GM21360 (cell line): ENCODE data around the gene CLEC10A.
A peak's percentile ranks its signal among the peaks of the same experiment; 100 is the strongest.

Experiments used
- ATAC-seq: cut with Tn5 transposase; IDR thresholded peaks from one replicate; pipeline ENCODE4 v1.9.1; 2021; ENCODE audit warnings: mild to moderate bottlenecking, moderate library complexity; ENCODE audit not compliant: unreplicated experiment

CLEC10A gene

DNA sequence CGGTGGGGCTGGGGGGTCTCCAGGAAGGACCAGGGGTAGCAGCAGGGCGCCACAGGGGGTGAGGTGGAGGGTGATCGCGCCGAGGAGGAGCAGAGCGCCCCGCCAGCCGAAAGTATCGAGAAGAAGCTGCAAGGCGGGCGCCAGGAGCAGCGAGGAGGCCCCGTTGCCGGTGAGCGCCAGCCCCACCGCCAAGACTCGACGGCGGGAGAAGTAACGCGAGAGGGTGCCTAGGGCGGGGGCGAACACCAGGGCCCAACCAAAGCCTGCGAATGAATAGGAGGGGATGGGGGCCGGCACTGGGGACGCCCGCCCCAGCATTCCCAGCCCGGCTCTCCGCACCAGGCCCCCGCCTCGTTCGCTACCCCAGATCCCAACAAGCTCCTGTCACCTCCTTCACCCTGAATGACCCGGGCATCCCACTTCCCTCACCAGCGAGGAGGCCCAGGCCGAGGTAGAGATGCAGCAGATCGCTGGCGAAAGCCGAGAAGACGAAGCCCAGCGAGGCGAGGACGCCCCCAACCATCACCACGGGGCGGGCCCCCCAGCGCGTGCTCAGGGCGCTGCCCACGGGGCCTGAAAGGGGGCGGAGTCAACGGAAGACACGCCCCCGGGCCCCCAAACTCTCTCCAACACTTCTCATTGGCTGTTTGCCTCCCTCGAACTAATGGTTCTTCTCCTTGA, 37.4 kb downstream of the CLEC10A start:
- ATAC-seq = no peak

DNA sequence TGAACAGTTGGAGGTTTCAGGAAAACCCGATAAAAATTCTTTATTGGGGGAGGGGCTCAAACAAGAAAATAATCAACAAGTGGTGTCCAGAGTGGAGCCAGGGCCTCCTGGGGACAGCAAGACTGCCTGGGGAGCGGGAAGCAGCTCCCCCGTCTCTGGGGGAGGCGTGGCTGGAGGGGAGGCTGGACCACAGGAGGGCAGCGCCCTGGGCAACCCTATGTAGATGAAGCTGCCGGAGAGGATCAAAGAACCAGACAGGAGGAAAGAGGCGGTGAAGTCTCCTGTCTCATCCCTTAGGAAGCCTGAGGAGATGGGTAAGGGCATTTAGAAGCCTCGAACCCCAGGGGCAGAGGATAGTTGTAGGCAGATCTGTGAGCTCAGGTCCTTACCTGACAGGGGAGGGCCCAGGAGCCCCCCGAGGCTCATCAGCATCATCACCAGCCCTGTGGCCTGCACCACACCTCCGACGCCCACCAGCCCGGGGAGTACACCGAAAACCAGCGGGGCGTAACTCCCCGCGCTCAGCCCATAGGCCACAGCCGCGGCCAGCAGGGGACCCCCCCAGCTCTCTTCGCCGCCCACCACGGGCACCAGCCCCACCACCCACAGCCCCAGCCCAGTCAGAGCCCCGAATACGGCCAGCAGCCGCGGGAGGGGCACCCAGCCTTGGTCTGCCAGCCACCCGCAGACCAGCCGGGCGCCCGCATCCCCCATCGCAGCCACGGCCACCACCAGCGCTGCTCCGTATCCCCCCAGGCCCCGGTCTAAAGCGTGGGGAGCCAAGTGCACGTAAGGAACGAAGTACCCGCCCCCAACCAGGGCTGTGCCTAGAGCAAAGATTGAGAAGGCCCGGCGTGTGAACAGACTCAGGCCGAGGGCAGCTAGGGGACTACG, 38.2 kb downstream of the CLEC10A start:
- ATAC-seq = no peak

DNA sequence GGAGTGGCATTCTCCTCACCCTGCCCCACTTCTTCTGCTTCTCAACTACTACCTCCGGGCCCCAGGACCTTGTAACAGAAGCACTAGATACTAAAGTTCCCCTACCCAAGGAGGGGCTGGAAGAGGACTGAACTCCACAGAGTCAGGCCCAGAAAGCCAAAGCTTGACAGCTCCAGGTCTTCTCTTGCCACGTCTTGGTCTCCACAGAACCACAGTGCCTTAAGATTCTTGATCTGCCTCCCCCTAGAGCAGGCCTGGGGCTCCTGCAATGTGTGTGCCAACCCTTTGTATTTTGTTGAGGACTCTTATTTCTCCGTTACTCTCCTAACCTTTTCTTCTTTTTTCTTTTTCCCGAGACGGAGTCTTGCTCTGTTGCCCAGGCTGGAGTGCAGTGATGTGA, 40.2 kb downstream of the CLEC10A start:
- no peak for ATAC-seq

DNA sequence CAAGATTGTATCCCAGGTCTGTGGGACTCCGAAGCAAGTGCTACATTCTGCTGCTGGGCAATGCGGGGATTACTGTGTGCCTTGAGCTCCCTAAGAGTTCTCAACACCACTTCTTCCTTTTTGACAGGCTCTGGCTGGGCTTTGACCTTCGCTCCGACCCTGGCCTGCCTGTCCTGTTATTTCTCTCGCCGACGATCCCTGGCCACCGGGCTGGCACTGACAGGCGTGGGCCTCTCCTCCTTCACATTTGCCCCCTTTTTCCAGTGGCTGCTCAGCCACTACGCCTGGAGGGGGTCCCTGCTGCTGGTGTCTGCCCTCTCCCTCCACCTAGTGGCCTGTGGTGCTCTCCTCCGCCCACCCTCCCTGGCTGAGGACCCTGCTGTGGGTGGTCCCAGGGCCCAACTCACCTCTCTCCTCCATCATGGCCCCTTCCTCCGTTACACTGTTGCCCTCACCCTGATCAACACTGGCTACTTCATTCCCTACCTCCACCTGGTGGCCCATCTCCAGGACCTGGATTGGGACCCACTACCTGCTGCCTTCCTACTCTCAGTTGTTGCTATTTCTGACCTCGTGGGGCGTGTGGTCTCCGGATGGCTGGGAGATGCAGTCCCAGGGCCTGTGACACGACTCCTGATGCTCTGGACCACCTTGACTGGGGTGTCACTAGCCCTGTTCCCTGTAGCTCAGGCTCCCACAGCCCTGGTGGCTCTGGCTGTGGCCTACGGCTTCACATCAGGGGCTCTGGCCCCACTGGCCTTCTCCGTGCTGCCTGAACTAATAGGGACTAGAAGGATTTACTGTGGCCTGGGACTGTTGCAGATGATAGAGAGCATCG, 41.8 kb downstream of the CLEC10A start:
- ATAC-seq = no peak

DNA sequence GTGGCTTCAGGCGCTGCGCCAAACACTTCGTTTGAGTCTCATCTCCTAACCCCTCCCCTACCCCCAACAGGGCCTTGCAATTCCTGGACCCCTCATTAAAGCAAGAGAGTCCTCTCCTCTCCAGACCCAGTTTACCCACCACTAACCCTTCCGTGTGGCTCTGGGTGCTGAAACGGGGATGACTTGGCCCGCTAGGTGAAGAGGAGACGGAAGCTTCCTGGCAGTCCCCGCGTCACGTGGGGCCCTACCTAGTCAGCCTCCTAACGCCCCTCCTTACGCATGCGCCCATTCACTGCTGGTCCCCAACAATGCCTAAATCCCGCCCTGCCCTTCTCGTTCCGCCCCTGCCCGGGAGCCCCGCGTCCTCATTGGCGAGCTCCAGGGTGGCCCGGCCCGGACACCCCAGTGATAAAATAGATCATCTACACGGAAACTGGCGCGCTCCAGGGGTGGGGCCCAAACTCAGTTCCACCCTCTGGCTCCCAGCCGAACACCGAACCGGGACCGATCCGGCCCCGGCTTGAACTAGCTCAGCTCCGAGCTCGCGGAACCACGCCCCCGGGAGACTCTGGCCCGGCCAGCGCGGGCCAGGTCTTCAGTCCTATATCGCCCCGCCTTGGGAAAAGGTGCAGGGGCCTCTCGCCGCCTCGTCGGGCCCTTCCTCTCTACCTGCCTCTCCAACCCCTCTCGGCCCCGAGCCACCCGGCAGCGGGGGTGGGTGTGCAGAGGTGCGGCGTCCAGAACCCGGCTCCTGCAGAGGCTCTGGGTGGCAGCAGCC, 44.3 kb downstream of the CLEC10A start, which contains the start of gene SLC16A13:
TSS of gene SLC16A13 (plus strand) at position 425 of the 778 bp plus-strand sequence. CDS start 368 bp downstream, outside the sequence.
- ATAC-seq = peak; percentile 75

DNA sequence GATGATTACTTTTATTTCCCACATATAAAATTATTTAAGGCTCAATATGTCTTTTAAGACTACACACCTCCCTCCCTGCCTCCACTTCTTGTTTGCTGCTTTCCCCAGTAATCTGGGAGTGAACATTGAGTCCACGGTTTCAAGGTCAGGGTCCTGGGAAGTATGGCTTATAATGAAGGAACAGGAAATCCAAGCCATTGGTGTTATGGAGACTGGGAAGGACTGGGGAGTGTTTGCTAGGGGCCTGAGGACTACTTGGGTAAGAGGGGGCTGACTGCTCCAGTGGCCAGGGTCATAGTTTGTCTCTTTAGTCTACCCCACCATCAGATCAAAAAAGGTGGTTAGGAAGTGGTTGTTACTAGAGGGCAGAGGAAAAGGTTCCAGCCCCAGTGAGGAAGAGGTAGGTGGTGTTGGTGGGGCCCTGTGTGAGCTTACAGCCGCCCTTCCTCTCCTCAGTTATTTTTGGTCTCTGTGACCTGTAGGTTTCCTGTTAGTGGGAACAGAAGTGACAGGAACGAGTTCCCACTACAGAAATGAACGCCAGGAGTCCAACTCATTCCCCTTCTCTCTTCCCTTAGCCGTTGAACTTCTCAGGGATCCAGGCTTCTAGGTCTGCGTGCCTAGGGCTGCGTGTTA, 45.0 kb downstream of the CLEC10A start:
- ATAC-seq = no peak

DNA sequence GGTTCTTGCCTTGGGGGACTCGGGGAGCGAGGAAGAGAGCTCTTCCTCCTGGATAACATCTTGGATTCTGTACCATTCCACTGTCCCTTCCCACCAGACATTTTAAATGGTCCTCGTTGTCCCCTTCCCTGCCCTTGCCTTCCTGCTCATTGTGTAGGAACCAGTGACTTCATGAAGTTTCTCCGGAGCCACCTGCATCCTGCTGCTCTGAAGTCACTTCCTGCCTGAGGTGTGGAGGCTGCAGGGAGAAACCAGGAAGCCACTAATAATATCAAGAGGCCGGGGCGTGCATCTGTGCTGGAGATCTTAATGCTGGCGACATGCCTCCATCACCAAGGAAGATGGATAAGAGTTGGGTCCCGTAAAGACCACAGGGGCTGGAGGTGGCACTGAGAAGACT, 50.4 kb downstream of the CLEC10A start:
- no peak for ATAC-seq

DNA sequence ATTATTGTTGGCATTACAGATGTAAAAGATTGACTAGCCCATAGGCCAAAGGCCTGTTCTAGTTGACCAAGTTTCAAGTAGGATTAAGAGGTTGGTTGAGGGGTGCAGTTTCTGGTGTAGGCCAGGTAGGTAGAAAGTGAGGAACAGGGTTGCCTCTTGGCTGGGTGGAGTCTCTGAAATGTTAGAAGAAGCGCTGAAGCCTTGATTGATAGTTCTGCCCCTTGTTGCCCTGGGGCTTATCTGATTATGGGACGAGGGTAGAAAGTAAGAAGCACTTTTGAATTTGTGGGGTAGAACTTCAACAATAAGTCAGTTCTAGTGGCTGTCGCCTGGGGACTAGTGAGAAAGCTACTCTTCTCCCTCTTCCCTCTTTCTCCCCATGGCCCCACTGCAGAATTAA, 51.0 kb downstream of the CLEC10A start:
- ATAC-seq = no peak

DNA sequence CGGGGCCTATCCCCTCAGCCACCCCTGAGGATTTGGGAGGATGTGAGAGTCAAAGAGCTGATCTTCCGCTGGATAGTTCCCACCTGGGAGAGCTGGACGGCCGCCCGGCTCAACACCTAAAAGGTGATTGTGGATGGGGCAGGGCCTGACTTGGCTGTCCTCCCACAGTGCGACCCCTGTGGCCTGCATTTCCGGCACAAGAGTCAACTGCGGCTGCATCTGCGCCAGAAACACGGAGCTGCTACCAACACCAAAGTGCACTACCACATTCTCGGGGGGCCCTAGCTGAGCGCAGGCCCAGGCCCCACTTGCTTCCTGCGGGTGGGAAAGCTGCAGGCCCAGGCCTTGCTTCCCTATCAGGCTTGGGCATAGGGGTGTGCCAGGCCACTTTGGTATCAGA, 52.7 kb downstream of the CLEC10A start:
- ATAC-seq = no peak

DNA sequence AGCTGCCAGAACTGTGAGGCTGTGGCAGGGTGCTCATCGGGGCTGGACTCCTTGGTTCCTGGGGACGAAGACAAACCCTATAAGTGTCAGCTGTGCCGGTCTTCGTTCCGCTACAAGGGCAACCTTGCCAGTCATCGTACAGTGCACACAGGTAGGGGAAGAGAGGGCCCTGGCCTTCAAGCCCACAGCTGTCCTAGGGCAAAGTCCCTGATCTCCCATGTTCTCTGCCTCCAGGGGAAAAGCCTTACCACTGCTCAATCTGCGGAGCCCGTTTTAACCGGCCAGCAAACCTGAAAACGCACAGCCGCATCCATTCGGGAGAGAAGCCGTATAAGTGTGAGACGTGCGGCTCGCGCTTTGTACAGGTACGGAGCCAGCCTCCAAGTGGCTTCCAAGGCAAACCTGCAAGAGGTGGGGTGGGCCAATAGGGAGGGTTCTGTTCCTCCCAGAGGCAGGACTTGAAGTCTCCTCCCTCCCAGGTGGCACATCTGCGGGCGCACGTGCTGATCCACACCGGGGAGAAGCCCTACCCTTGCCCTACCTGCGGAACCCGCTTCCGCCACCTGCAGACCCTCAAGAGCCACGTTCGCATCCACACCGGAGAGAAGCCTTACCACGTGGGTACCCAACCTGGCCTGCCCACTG, 53.5 kb downstream of the CLEC10A start:
- ATAC-seq = no peak

DNA sequence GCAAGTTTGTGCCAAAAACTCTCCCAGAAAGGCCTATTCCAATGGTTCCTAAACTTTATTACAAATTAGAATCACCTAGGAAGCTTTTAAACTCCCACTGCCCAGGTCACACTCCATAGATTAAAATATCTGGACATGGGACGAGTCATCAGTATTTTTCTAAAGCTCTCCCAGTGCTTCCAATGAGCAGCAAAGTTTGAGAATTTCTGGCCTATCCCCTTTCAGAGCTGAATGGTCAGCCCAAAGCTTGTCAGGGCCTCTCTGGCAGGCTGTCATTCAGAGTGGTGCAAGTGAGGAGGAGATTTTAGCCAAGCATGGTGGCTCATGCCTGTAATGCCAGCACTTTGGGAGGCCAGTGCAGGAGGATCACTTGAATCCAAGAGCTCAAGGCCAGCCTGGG, 54.8 kb downstream of the CLEC10A start:
- no peak for ATAC-seq
